GM12864 (cell line): ENCODE measurements around the gene SEPTIN5.
A peak's percentile ranks its signal among the peaks of the same experiment; 100 is the strongest.
"Not testable (repeated sequence)": the region's sequence is repeated elsewhere in the genome, so short reads cannot be mapped to it uniquely, and the experiment has no call there.

ENCODE experiments used
- DNase-seq: peaks from one replicate; pipeline ENCODE4 v3.0.0-alpha.2; 2011; ENCODE audit warnings: low read depth
- H3K4me3 ChIP-seq: 2 replicates; pipeline ENCODE4 v1.5.1; 2011; ENCODE audit warnings: mild to moderate bottlenecking, low read depth, low read length, control low read depth
- CTCF ChIP-seq: IDR thresholded peaks from 2 replicates; pipeline ENCODE4 v1.5.1; 2011; ENCODE audit warnings: low read depth, mild to moderate bottlenecking, moderate library complexity, low read length, control low read depth, inconsistent platforms; ENCODE audit errors: missing control alignments

Gene SEPTIN5

DNA sequence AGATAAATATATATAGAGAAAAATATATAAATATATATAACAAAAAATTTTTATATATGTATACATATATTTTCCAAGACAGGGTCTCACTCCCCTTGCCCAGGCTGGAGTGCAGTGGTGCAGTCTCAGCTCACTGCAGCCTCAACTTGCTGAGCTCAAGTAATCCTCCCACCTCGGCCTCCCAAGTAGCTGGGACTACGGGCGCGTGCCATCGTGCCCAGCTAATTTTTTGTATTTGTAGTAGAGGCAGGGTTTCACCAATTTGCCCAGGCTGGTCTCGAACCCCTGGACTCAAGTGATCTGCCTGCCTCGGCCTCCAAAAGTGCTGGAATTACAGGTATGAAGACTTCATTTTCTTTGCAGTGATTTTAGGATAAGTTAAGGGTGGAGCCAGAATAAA lies 38.9 kb upstream of the SEPTIN5 start:
- TF ChIP-seq CTCF, result no peak
- no peak for DNase-seq
- H3K4me3 ChIP-seq, result no peak overlapping the region

DNA sequence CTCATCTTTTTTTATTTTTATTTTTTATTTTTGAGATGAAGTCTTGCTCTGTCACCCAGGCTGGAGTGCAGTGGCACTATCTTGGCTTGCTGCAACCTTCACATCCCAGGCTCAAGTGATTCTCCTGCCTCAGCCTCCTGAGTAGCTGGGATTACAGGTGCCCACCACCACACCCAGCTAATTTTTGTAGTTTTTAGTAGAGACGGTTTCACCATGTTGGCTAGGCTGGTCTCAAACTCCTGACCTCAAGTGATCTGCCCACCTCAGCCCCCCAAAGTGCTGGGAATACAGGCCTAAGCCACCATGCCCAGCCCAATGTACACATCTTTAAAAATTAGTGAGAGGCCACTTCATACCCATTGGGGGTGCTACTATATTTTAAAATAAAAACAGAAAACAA lies 37.9 kb upstream of the SEPTIN5 start:
- H3K4me3 ChIP-seq, DNase-seq: not testable (repeated sequence)

GRCh38 chr22:19678949-19679521 lies 35.3 kb upstream of the SEPTIN5 start:
- DNase-seq, result no peak
- no peak overlapping the region for H3K4me3 ChIP-seq
- TF ChIP-seq CTCF, result no peak

DNA sequence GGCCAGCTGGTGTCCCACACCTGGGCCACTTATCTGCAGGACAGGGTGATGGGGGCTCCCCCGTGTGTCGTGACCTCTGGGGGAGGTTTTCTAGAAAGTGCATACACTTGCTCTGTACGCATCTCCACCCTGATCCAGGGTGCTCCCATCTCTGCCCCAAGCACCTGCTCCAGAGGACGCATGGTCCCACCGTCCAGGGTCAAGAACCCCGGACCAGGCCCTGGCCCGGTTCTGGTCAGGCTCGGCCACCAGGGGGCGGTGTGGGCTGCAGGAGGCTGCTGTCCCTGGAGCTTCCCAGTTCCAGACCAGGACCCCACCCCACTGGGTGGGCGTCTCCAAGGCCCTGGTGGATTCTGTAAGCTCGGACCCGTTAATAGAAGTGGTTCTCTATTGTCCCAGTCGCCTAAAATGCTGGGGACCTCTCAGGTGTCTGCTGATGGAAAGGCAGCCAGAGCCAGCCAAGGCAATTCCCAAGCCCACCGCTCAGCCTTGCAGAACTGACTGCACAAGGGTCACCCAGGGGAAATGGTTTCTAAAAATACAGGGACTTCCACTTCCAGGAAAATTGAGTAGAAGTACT lies 34.7 kb upstream of the SEPTIN5 start:
- peak; percentile 83 for TF ChIP-seq CTCF
- H3K4me3 ChIP-seq, result no peak overlapping the region
- DNase-seq, result no peak

- TF ChIP-seq CTCF, result no peak
- no peak for DNase-seq
Measured at GRCh38 chr22:19680287-19680881, 33.9 kb upstream of the SEPTIN5 start.

DNA sequence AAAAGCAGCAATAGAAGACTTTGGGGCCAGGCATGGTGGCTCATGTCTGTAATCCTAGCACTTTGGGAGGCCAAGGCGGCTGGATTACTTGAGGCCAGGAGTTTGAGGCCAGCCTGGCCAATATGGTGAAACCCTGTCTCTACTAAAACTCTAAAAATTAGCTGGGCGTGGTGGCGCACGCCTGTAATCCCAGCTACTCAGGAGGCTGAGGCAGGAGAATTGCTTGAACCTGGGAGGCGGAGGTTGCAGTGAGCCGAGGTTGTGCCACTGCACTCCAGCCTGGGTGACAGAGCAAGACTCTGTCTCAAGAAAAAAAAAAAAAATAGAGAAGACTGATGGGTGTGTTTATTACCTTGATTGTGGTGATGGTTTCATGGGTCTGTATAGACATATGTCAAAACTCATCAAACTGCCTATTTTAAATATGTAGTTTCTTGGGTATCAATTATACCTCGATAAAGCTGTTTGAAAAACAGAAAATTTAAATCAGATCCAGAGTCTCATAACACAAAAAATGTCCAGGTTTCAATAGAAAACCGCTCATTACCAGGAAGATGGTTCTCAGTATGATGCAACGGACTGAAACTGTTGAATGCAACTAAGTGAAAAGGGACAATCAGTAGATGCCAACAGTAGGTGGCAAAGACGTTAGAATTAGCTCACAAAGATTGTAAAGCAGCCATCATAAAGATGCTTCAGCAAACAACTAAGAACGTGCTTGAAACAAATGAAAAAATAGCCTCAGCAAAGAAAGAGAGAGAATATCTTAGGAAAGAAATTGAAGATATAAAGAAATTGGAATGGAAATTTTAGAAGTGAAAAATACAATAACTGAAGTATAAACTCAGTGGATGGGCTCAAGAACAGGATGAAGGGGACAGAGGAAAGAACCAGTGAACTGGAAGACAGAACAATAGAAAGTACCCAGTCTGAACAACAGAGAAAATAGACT lies 33.1 kb upstream of the SEPTIN5 start:
- DNase-seq, result no peak
- no peak overlapping the region for H3K4me3 ChIP-seq
- TF ChIP-seq CTCF, result no peak

More at GRCh38 chr22:19680287-19680881, 33.9 kb upstream of the SEPTIN5 start:
- no peak overlapping the region for H3K4me3 ChIP-seq

GRCh38 chr22:19681863-19682245 lies 32.4 kb upstream of the SEPTIN5 start:
- no peak for DNase-seq
- no peak overlapping the region for H3K4me3 ChIP-seq
- no peak for TF ChIP-seq CTCF
